Loucy (cell line): ENCODE measurements around the gene CCDC178.

Experiments used
- CTCF ChIP-seq: fragments of 200-600 bp; sonication (generic); conservative IDR thresholded peaks from 2 replicates; pipeline ENCODE4 v1.5.1; 2014; ENCODE audit warnings: mild to moderate bottlenecking, antibody characterized with exemption, low read length
- EZH2phosphoT487 ChIP-seq: fragments of 200-600 bp; IDR thresholded peaks from 2 replicates; pipeline ENCODE4 v1.6.1; 2018; ENCODE audit warnings: antibody characterized with exemption, mild to moderate bottlenecking, moderate library complexity, borderline replicate concordance

GRCh38 chr18:32906506-32907310 lies 533.8 kb downstream of the CCDC178 start:
- no peak for TF ChIP-seq CTCF
- no peak for TF ChIP-seq EZH2phosphoT487
